ENCODE measurements around the gene ME2. TPM values are rescaled to one million over a fixed set of nuclear protein-coding genes. Genes with fewer than 3 reads are reported as not detected.
A peak's percentile ranks its signal among the peaks of the same experiment; 100 is the strongest.
"Not testable (repeated sequence)": the region's sequence is repeated elsewhere in the genome, so short reads cannot be mapped to it uniquely, and the experiment has no call there.

The ME2 gene
- total RNA-seq, 1 donor from 2014 or later: 39.0 TPM

DNA sequence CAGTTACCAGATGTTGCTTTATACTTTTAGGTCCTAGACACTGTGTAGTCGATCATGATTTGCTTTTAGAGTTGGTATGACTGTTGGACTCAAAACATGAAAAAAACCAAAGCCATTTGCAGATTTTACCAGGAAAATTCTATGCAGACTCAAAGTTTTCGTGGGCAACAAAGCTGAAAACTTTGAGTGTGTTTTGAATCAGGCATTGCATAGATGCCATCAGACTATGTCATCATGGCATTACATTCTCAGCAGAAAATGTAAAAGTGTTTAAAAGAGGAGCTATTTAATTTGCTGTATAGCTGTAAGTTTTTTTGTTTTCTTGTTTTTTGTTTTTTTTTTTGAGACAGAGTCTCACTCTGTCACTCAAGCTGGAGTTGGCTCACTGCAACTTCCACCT, 45.5 kb downstream of the ME2 start:
- no peak for DNase-seq (ENCODE audit: low spot score)

DNA sequence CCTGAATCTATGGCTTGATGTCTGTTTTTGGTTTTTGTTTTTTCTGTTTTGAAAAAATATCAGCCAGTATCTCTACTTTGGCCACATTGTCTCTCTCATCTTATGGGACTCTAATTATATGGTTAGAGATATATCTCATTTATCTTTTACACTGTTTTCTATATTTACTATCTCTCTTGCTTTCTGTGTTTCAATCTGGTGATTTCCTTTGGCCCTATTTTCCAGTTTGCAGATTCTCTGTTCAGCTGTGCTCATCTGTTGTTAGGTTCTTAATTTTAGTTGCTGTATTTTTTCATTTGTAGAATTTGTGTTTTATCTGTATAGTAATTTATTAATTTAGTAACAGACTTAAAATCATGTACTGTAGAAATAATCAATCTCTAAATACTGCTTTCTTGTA, 47.6 kb downstream of the ME2 start:
- no peak for DNase-seq (ENCODE audit: low spot score)

DNA sequence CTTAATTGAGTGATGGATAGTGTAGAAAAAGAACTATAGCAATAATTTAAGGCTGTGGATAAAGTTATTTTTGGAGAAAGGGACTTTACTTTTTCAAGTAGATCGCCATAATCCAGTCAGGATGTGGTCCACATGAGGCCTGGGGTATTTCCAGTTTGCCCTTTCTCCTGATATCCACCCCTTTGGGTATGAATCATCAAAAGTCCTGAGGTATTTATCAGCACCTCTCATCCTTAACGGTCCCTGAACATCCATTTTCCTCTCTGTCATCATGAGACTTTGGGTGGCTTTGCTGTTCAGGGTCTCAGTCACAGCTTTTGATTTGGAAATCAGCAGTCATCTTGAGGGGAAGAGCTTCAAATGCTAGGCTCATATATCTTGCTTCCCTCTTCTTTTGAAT, 49.6 kb downstream of the ME2 start:
- no peak for DNase-seq (ENCODE audit: low spot score)

DNA sequence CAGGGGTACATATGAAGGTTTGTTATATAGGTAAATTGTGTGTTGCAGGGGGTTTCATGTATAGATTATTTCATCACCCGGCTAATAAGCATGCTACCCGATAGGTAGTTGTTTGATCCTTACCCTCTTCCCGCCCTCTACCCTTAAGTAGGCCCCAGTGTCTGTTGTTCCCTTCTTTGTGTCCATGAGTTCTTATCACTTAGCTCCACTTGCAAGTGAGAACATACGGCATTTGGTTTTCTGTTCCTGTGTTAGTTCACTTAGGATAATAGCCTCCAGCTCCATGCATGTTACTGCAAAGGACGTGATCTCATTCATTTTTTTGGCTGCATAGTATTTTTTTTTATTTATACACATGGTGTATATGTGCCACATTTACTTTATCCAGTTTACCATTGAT, 54.8 kb downstream of the ME2 start:
- DNase-seq (ENCODE audit: low spot score): no peak

DNA sequence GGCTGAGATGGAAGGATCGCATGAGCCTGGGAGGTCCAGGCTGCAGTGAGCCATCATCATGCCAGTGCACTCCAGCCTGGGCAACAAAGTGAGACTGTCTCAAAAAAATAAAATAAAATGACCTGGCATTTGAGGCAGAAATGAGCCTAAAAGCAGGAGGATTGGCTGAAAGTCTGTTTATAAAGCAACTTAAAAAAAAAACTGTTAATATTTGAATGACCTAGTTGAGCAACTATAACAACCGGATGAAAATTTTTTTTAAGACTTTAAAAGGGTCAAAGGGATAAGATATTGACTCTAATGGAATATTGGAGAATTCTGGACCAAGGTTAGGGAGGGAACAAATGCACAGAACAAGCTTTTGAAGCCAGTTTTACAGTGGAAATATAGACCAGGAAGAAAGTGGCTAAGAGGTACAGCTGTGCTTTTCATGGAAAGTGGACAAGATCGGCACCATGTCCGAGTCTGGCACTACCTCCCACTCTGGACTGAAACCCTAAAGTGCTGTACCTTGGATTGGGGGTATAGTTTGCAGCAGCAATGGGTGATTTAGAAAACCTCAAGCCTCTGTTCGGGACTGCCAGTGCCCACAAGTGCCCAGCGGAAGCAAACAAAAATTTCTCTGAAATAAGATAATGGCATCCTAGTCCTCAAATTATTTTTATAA, 55.8 kb downstream of the ME2 start:
- DNase-seq (ENCODE audit: low spot score): no peak

DNA sequence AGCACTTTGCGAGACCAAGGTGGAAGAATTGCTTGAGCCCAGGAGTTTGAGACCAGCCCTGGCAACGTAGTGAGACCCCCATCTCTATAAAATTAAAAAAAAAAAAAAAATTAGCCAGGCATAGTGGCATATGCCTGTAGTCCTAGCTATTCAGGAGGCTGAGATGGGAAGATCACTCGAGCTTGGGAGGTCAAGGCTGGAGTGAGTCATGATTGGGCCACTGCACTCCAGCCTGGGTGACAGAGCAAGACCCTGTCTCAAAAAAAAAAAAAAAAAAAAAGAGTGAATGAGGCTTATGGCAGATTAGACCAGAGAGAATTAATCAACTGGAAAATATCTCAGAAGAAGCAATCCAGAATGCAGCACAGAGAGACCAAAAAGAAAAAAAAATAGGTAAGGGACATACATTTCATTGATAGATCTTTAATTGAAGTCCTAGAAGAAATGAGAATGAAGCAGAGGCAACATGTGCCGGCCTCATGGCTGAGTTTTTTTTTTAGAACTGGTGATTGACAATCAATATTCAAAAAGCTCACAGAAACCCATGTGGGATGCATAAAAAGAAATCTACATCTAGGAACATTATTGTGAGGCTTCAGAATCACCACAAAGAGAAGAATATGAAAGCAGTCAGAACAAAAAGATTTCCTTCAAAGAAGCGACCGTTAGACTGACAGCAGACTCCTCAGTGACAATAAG, 56.7 kb downstream of the ME2 start:
- DNase-seq (ENCODE audit: low spot score): no peak

DNA sequence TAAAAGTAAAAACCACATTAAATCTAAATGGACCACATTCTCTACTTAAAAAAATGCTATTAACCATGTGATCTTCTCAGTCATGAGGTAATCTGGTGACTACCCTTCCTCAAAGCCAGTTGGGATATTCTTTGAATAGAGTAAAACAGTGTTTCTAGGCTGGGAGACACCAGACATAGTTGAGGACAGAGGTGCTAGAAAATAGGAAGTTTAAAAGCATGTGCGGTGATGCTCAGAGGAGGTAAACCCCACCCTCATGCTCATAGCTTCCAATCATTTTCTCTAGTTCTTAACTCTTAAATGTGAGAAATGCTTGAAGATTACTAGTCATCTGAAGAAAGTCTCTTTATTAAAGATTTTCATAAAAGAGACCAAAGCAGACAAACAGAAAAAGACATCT, 58.3 kb downstream of the ME2 start:
- no peak for DNase-seq (ENCODE audit: low spot score)

DNA sequence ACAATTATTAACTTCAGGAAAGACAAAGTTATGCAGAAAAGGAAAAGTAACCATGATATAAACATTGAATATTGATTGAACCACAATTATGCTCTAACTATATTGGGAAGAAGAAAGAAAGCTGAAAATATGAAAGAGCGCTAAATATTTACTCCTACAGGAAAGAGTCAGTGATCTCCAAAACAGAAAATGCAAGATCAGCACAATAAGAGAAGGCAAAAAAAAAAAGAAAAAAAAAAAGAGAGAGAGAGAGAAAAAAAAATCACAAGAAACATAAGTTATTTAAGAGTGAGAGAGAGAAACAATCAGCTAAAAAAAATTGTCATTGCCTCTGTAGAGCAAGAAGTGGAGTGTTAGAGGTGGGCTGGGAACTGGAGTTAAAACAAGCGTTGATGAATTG, 60.0 kb downstream of the ME2 start:
- DNase-seq (ENCODE audit: low spot score): no peak

- no peak for DNase-seq (ENCODE audit: low spot score)
Observed at GRCh38 chr18:50944245-50944932, 65.5 kb downstream of the ME2 start.

- not testable (repeated sequence) for DNase-seq (ENCODE audit: low spot score)
Observed at GRCh38 chr18:50945918-50946317, 67.0 kb downstream of the ME2 start.

GRCh38 chr18:50947899-50948298, 69.0 kb downstream of the ME2 start:
- no peak for DNase-seq (ENCODE audit: low spot score)

DNA sequence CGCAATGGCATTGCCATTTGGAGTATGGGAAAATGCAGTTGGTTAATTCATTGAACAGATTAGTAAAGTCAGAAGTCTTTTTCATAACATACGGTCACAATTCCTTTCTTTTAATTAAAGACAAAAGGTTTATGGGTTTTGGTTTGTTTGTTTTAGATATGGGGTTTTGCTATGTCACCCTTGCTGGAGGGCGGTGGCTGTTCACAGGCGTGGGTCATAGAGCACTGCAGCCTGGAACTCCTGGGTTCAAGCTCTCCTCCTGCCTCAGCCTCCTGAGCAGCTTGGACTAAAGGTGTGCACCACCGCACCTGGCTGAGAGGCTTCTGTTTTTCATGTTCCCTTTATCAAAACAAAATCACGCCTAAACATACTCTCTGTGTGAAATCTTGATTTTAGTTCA, 70.3 kb downstream of the ME2 start:
- no peak for DNase-seq (ENCODE audit: low spot score)

DNA sequence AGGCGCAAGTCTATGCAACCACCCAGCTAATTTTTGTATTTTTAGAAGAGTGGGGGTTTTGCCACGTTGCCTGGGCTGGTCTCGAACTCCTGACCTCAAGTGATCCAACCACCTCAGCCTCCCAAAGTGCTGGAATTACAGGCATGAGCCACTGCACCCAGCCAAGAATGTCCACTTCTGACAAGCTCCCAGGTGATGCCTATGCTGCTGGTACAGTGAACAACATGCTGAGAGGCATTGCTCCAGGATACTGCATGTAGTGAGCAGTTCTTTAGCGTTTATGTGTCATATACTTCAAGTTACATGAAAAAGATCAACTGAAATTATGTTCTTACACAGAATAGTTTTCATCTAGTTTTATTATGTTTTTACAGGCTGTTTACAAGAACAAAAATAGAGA, 71.7 kb downstream of the ME2 start:
- no peak for DNase-seq (ENCODE audit: low spot score)

GRCh38 chr18:50953822-50954221, 74.9 kb downstream of the ME2 start:
- DNase-seq (ENCODE audit: low spot score): no peak

DNA sequence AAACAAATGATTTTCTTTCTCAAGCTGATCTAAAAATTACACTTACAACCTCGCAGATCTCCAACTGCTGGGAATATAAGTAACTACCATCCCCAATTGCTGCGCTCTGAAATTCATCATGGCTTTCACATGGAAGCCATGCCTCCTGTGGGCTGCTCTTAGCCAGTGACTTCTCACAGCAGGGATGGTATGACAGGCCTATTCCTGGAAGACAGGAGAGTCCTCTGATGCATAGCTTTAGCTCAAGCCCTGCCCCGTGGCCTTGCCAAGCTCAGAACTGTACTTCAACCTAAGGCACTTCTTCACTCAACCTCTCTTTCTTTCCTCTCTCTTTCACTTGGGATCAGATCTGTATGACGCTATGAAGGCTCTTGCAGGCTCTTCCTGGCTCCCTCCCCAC, 76.3 kb downstream of the ME2 start:
- DNase-seq (ENCODE audit: low spot score): no peak

- no peak for DNase-seq (ENCODE audit: low spot score)
Observed at GRCh38 chr18:50956116-50956515, 77.2 kb downstream of the ME2 start.

DNA sequence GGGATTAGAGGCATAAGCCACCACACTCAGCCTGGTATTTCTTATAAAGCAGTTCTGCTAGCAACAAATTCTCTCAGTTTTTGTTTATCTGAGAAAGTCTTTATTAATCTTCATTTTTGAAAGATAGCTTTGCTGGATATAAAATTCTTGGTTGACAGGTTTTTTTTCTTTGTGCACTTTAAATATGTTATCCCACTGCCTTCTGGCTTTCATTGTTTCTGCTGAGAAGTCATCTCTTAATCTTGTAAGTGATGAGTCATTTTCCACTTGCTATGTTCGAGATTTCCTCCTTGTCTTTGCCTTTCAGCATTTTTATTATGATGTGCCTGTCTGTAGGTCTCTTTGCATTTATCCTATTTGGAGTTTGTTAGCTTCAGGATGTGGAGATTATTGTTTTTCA, 83.1 kb downstream of the ME2 start:
- DNase-seq (ENCODE audit: low spot score): no peak

- peak; percentile 66 for DNase-seq (ENCODE audit: low spot score)
Observed at GRCh38 chr18:50967714-50968661, 89.1 kb downstream of the ME2 start, which contains the start of gene ELAC1. TSS of gene ELAC1 (plus strand) at chr18:50968040. CDS start at chr18:50974405, 6,365 bp downstream.

GRCh38 chr18:50969448-50969847, 90.5 kb downstream of the ME2 start:
- DNase-seq (ENCODE audit: low spot score): no peak

DNA sequence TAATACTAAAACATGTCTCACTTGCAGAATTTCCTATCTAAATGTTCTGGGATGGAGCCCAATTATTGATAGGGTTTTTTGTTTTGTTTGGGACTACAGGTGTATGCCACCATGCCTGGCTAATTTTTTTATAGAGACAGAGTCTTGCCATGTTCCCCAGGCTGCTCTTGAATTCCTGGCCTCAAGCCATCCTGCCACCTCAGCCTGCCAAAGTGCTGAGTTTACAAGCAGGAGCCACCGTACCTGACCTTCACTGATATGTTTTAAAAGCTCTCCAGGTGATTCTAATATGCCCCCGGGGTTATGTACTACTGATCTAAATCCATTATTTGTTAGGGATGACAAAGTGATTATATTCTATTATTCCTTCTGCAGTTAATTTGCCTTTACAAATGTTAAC, 91.1 kb downstream of the ME2 start:
- DNase-seq (ENCODE audit: low spot score): peak; percentile 52

DNA sequence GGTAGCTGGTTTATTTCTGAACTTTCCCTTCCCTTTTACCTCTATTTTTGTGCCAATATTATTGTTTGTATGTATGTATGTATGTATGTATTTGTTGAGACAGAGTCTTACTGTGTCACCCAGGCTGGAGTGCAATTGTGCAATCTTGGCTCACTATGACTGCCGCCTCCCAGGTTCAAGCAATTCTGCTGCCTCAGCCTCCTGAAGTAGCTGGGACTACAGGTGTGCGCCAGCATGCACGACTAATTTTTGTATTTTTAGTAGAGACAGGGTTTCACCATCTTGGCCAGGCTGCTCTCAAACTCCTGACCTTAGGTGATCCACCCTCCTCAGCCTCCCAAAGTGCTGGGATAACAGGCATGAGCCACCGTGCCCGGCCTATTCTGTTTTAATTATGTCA, 93.5 kb downstream of the ME2 start:
- DNase-seq (ENCODE audit: low spot score): not testable (repeated sequence)
